Naive B cell (primary cell): Measurements from ENCODE around the gene MRPL12. TPM values are rescaled to one million over a fixed set of nuclear protein-coding genes. Genes with fewer than 3 reads are reported as not detected.

Experiments
- ATAC-seq, 2 donors: fragments of 150-1000 bp; cut with Tn5 transposase; 2 replicates each; pipeline ENCODE4 v1.10.0; 2021; ENCODE audit warnings: low read depth in 2 of 2, mild to moderate bottlenecking in 2 of 2, moderate library complexity in 2 of 2
- DNase-seq: peaks from one replicate; pipeline ENCODE4 v3.0.0; 2022
- H3K27ac Mint-ChIP-seq, 6 donors: one replicate each; pipeline ENCODE4 v1.8.0; 2020 to 2022; ENCODE audit warnings: mild to moderate bottlenecking in 6 of 6, mixed read lengths in 6 of 6, moderate library complexity in 5 of 6, inconsistent platforms in 2 of 6
- H3K27me3 Mint-ChIP-seq, 3 donors: one replicate each; pipeline ENCODE4 v1.8.0; 2021 to 2022; ENCODE audit warnings: mixed read lengths in 3 of 3, mild to moderate bottlenecking in 1 of 3
- H3K36me3 Mint-ChIP-seq, 2 donors: one replicate each; pipeline ENCODE4 v1.8.0; 2020 to 2022; ENCODE audit warnings: mixed read lengths in 2 of 2, inconsistent platforms in 1 of 2, mild to moderate bottlenecking in 1 of 2
- H3K4me1 Mint-ChIP-seq, 3 donors: one replicate each; pipeline ENCODE4 v1.8.0; 2020 to 2022; ENCODE audit warnings: mixed read lengths in 3 of 3, inconsistent platforms in 1 of 3, mild to moderate bottlenecking in 1 of 3, moderate library complexity in 1 of 3
- H3K4me3 Mint-ChIP-seq, 8 donors: one replicate each; pipeline ENCODE4 v1.8.0; 2020 to 2022; ENCODE audit warnings: mild to moderate bottlenecking in 8 of 8, mixed read lengths in 8 of 8, moderate library complexity in 8 of 8, inconsistent platforms in 2 of 8
- H3K9me3 Mint-ChIP-seq, 7 donors: one replicate each; pipeline ENCODE4 v1.8.0; 2020 to 2022; ENCODE audit warnings: mixed read lengths in 7 of 7, mild to moderate bottlenecking in 5 of 7, inconsistent platforms in 2 of 7, moderate library complexity in 1 of 7
- polyA plus RNA-seq, 6 donors: library from polyadenylated mRNA; unstranded; fragments of 300-500 nt; fragmentation: Illumina TruSeq; gene quantifications; one replicate each; pipeline ENCODE4 v1.2.3, GENCODE V29; 2021; ENCODE audit warnings: low read depth in 6 of 6

MRPL12 gene
- polyA plus RNA-seq, 6 donors from 2014 or later: 33.7 to 51.6 (median 42.3) TPM

- Mint-ChIP-seq H3K36me3 (peaks cover 0 to 6% of the 10 kb centered on the region in 2 donors), H3K27ac (peak overlapping the region in 1 of 6 donors; percentile 26), H3K27me3 (no peaks in the 10 kb centered on the region), H3K4me3 (peak overlapping the region; percentile 70 to 84 (median 78)), H3K9me3 (no peaks in the 10 kb centered on the region), H3K4me1 (peaks cover 13 to 24% (median 19%) of the 10 kb centered on the region in 3 donors)
- DNase-seq: no peak
- ATAC-seq: no peak
Observed at GRCh38 chr17:81710514-81711308, 7.5 kb downstream of the MRPL12 start.

DNA sequence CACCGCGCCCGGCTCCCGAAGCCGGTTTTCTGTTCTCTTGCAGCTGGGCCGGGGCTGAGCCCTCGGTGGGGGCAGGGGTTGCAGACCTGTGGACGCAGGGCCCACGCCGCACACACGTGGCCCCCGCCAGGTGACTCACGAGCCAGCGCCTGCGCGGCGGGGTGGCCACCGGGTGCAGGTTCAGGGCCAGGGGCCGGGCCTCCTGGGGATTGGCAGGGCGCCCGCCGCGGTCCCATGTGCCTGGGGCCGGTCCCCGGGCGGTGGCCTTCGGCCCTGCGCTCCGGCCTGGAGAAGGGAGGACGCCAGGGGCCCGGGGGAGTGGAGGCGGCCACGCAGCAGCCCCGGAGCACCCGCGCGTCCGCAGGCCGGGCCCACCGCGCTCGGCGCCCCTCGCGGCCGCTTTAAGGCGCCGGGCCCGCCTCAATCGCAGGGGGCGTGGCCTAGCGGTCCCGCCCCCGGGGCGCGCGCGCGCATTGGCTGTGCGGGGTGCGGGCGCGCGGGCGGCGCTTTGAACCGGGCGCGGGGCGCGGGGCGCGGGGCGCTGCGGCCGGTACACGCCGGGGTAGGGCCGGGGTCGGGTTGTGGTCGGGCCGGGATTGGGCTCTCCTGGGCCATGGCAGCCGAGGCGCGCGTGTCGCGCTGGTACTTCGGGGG, 8.8 kb downstream of the MRPL12 start, which contains the start of gene SLC25A10:
Gene SLC25A10 (plus strand): TSS at position 471 of the 654 bp plus-strand sequence. CDS start 143 bp downstream, at position 614.
- peaks cover 10 to 21% (median 17%) of the 10 kb centered on the region in 3 donors for H3K4me1 Mint-ChIP-seq
- DNase-seq (peak; percentile 73), ATAC-seq (peak; percentile 89 to 90)
- H3K4me3 Mint-ChIP-seq: peak within 1 kb of the TSS; percentile 79 to 92 (median 88)
- H3K27me3 Mint-ChIP-seq: no peaks in the 10 kb centered on the region
- H3K36me3 Mint-ChIP-seq: no peaks in the 10 kb centered on the region
- no peaks in the 10 kb centered on the region for H3K9me3 Mint-ChIP-seq
- peak within 1 kb of the TSS in 3 of 6 donors; percentile 29 to 68 (median 39) for H3K27ac Mint-ChIP-seq

DNA sequence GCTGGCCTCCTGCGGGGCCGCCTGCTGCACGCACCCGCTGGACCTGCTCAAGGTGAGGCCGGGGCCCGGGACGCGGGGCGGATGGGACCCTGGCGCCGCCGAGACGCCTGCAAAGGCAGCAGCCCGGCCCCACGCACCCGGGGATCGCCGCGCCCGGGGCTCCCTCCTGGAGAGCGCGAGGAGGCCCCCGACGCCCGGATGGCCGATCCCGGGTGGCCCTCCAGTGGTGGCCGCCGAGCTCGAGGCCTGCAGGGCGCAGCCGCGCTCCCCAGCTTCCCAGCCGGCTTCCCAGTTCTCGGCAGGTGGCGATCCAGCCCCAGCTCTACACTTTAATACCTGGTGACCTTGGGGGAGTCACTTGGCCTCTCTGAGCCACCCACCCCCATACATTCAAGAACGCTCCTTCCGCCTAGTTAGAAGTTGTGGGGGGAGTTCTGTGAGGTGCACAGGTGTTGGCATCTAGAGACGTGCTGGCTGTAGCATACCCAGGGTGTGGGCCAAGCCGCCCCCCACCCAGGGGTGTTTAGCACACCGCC, 9.4 kb downstream of the MRPL12 start:
- peaks cover 10 to 21% (median 17%) of the 10 kb centered on the region in 3 donors for H3K4me1 Mint-ChIP-seq
- no peaks in the 10 kb centered on the region for H3K27me3 Mint-ChIP-seq
- DNase-seq (no peak), ATAC-seq (peak; percentile 14 to 22)
- H3K9me3 Mint-ChIP-seq: no peaks in the 10 kb centered on the region
- peak overlapping the region in 2 of 6 donors; percentile 29 to 39 for H3K27ac Mint-ChIP-seq
- peak overlapping the region; percentile 76 to 92 (median 88) for H3K4me3 Mint-ChIP-seq
- H3K36me3 Mint-ChIP-seq: no peaks in the 10 kb centered on the region

DNA sequence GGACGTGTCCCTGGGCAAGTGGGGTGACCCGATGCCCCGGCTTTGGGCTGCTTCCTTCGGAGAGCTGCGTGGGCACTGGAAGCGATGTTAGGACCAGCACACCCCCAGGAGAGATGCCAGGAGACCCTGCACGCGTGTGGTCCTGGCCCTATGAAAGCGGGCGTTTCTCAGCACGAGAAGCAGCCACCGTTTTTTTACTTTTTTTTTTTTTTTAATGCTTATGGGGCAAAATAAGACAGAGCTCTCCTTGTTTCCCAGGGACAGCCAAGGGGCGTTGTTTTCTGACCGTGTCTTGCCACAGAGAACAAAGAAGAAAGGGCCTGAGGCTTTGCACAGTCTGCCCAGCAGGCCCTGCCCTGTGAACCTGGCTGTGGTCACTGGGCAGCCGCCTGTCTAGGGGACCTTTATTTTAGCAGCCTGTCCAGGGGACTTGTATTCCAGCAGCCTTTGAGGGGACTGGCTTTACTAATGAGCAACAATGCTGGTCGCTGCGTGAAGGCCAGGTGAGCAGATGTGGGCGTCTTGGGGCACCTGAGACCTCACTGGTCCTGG, 9.9 kb downstream of the MRPL12 start:
- Mint-ChIP-seq H3K4me1 (peaks cover 10 to 21% (median 17%) of the 10 kb centered on the region in 3 donors), H3K27ac (peak overlapping the region in 2 of 6 donors; percentile 29 to 39), H3K27me3 (no peaks in the 10 kb centered on the region), H3K4me3 (peak overlapping the region; percentile 76 to 92 (median 88)), H3K36me3 (no peaks in the 10 kb centered on the region), H3K9me3 (no peaks in the 10 kb centered on the region)
- ATAC-seq: no peak
- no peak for DNase-seq

- Mint-ChIP-seq H3K36me3 (no peaks in the 10 kb centered on the region), H3K4me3 (peak overlapping the region in 7 of 8 donors; percentile 3 to 85 (median 37)), H3K27ac (no peak overlapping the region), H3K4me1 (peaks cover 10 to 21% (median 17%) of the 10 kb centered on the region in 3 donors), H3K27me3 (no peaks in the 10 kb centered on the region), H3K9me3 (no peaks in the 10 kb centered on the region)
- ATAC-seq: no peak
- DNase-seq: no peak
Observed at GRCh38 chr17:81713556-81714411, 10.6 kb downstream of the MRPL12 start.

DNA sequence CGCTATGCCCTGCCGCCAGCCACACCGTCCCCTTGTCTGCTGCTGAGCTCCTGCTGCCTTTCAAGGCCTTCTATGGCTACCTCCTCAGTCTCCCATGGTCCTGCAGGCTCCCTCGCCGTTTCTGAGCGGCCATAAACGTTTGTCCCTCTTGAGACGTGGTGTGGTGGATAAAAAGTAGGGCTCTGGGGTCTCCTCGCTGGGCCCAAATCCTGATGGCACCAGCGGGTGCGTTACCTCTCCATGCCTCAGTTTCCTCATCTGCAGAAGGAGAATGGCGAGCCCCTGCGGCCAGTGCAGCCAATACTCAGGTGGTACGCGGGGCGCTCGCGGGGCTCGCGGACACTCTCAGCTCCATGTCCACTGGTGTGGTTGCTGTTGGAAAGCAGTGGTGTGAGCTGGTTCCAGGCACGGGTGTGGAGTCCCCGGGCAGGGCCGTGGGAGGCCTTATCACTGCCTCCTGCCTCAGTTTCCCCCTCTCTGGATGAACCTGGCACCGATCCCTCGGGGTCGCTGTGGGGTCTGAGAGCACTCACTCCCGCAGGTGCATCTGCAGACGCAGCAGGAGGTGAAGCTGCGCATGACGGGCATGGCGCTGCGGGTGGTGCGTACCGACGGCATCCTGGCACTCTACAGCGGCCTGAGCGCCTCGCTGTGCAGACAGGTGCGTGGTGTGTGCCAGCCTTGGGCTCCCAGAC, 11.4 kb downstream of the MRPL12 start:
- ATAC-seq (no peak), DNase-seq (no peak)
- peak overlapping the region in 3 of 8 donors; percentile 12 to 36 (median 12) for H3K4me3 Mint-ChIP-seq
- H3K4me1 Mint-ChIP-seq: peaks cover 10 to 21% (median 17%) of the 10 kb centered on the region in 3 donors
- no peaks in the 10 kb centered on the region for H3K9me3 Mint-ChIP-seq
- H3K27me3 Mint-ChIP-seq: no peaks in the 10 kb centered on the region
- no peaks in the 10 kb centered on the region for H3K36me3 Mint-ChIP-seq
- peak overlapping the region in 1 of 6 donors; percentile 9 for H3K27ac Mint-ChIP-seq

DNA sequence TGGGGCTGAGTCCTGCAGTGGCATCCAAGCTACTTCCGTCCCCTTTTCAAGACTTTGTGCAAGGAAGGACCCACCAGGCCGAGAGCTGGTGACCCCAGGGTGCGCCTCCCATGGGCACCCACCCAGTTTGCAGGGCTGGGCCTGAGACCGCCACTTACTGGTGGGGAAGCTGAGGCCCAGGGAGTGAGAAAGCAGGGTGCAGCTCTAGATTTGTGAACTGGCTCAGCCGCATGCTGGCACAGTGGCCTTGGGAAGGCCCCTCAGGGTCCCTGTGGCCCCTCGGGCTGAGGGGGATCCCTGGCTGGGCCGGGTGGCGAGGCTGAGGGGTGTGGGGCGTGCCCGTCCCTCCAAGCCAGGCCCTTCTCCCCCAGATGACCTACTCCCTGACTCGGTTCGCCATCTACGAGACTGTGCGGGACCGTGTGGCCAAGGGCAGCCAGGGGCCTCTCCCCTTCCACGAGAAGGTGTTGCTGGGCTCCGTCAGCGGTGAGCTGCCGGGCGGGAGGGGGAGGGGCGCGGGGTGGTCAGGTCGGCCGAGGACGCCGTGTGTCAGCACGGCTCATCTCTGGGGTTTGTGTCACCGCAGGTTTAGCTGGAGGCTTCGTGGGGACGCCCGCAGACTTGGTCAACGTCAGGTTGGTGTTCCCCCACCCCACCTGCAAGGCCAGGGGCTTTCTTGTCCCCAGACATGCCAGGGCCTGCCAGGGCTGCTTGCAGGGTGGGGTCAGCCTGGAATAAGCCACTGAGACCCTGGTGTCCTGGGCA, 12.1 kb downstream of the MRPL12 start:
- peaks cover 10 to 18% (median 17%) of the 10 kb centered on the region in 3 donors for H3K4me1 Mint-ChIP-seq
- no peaks in the 10 kb centered on the region for H3K27me3 Mint-ChIP-seq
- no peak for DNase-seq
- peak overlapping the region in 1 of 8 donors; percentile 36 for H3K4me3 Mint-ChIP-seq
- peak overlapping the region in 1 of 6 donors; percentile 9 for H3K27ac Mint-ChIP-seq
- ATAC-seq: no peak
- no peaks in the 10 kb centered on the region for H3K9me3 Mint-ChIP-seq
- no peaks in the 10 kb centered on the region for H3K36me3 Mint-ChIP-seq

- Mint-ChIP-seq H3K27ac (no peak overlapping the region), H3K9me3 (no peaks in the 10 kb centered on the region), H3K36me3 (no peaks in the 10 kb centered on the region), H3K27me3 (no peaks in the 10 kb centered on the region), H3K4me3 (no peak overlapping the region), H3K4me1 (peaks cover 4 to 11% (median 11%) of the 10 kb centered on the region in 3 donors)
- DNase-seq: no peak
- no peak for ATAC-seq
Observed at GRCh38 chr17:81715872-81716673, 12.9 kb downstream of the MRPL12 start.

- DNase-seq (no peak), ATAC-seq (no peak)
- peaks cover 4 to 7% (median 6%) of the 10 kb centered on the region in 3 donors for H3K4me1 Mint-ChIP-seq
- no peaks in the 10 kb centered on the region for H3K27me3 Mint-ChIP-seq
- H3K4me3 Mint-ChIP-seq: no peak overlapping the region
- no peaks in the 10 kb centered on the region for H3K36me3 Mint-ChIP-seq
- no peak overlapping the region for H3K27ac Mint-ChIP-seq
- no peaks in the 10 kb centered on the region for H3K9me3 Mint-ChIP-seq
Observed at GRCh38 chr17:81716674-81716996, 13.5 kb downstream of the MRPL12 start.

DNA sequence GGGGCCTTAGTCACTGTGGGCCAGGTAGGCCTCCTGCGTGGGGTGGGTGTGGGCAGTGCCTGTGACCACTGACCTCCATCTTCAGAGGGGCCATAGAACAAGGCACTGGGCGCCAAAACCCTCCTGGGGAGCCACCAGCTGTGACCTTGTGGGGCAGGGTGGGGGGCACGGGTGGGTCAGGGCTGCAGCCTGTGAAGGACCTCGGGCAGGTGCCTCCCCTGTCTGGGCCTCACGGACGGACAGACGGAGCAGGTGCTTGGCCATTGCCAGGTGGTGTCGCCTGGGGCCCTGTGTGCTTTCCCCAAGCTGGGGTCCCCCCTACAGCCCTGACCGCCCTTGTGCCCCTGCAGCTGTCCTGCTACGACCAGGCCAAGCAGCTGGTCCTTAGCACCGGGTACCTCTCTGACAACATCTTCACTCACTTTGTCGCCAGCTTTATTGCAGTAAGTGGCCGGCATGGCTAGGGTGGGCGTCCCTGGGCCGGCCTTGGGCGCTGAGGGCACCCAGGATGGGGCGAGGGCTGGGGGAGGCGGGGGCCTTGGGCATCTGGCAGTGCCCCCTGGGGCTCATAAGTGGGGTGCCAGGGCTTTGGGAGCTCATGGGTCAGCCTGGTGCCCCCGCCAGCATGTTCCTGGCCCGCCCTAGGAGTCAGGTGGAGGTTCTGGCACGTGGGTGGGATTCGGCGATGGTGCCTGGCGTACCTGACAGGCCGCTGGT, 14.0 kb downstream of the MRPL12 start:
- ATAC-seq (no peak), DNase-seq (no peak)
- Mint-ChIP-seq H3K27me3 (no peaks in the 10 kb centered on the region), H3K27ac (no peak overlapping the region), H3K4me3 (no peak overlapping the region), H3K4me1 (peaks cover 4 to 6% (median 5%) of the 10 kb centered on the region in 3 donors), H3K36me3 (no peaks in the 10 kb centered on the region), H3K9me3 (no peaks in the 10 kb centered on the region)

- ATAC-seq: no peak
- Mint-ChIP-seq H3K4me1 (peaks cover 2 to 4% (median 3%) of the 10 kb centered on the region in 3 donors), H3K27me3 (no peaks in the 10 kb centered on the region), H3K36me3 (no peaks in the 10 kb centered on the region), H3K4me3 (no peak overlapping the region), H3K27ac (no peak overlapping the region), H3K9me3 (no peaks in the 10 kb centered on the region)
- no peak for DNase-seq
Observed at GRCh38 chr17:81717766-81718089, 14.6 kb downstream of the MRPL12 start.
